HG02943 (cell line): ENCODE measurements around the gene MAP3K6.

Experiments used
- ATAC-seq: cut with Tn5 transposase; IDR thresholded peaks from one replicate; pipeline ENCODE4 v1.9.1; 2021; ENCODE audit warnings: mild to moderate bottlenecking, low read depth, moderate library complexity; ENCODE audit not compliant: unreplicated experiment

The MAP3K6 gene

DNA sequence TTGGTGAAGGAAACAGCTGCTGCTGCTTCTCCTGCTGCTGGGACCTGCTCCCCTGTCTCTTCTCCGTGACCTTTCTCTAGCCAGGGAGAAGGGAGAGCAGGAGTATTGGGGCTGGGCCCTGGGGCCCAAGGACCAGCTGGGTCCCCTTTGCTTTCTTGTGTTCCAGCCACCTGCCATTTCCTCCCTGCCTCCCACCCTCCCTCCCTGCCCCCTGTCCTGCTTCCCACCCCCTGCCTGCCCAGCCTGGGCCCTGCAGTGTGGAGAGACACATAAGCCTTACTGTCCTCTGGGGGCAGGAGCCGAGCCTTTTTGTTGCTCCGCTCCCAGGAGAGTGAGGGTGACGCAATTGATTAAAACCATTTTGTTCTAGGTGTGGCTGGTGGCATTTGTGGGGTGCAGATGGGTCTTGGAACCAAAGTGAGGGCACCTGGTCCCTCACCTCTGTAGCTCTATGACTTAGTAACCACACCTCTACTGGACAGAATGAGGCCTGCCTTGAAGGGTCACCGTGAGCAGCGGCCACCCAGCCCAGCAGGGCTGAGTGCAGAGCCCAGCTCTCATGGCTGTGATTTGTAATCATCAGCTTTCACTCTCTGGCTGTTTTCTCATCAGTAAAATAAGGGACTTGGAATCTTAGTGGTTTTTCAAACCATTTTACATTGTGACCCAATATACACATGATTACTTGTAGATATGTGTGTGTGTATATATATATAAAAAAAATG is 58.7 kb downstream of the MAP3K6 start:
- no peak for ATAC-seq

DNA sequence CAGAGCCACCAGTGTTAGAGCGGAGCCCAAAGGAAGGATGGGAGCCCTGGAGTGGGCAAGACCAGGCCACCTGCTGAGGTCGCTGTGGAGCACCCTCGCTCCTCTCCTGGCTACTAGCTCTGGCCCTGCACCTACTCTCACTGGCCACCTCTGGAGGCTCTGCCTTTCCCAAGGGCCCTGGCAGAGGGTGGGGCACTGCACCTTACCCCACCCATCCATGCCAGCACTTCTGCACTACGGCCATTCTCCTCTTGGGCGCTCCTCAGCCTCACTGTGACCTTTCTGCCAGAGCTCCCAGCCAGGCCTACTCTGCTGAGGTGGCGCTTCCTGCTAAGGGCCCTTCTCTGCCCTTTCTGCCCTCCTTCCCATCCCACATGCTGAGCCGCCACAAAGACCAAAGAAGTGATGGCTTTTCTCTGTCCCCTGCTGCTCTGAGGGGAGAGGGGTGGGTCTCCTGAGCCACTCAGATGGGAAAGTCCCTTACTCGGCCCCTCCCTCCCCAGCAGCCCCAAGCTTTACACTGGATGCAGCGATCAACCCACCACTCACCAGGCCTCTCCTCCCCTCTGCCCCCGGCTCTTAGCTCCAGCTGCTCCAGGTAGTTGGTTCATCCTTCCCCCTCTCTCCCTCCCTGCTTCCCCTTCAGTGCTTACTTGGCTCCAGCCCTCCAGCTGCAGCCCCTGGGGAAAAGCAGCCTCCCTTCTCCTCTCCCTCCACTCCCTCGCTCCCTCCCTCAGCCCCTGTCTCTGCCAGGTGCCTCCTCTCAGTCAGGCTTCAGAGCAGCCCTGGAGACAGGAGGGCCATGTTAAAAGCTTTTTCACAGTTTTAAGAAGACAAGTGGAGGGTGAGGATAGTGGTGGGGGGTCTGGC is 59.6 kb downstream of the MAP3K6 start:
- ATAC-seq: no peak

DNA sequence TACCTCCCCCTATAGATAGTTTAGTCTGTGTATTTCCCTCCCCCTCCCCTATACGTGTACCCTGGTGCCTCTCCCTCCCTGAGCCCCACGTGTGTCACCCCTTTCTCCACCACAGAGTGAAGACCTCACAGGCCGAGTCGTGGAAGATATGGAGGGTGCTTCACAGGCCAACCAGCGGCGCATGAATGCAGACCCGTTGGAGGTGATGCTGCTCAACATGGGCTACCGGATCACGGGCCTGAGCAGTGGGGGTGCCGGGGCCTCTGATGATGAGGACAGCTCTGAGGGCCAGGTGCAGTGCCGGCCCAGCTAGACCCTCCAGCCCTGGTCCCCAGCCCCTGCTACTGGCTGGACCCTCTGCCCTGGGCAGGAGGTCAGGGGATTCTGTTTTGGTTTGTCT is 60.7 kb downstream of the MAP3K6 start:
- ATAC-seq: no peak
